ENCODE data around the gene ANXA3. TPM values are rescaled to one million over a fixed set of nuclear protein-coding genes. Genes with fewer than 3 reads are reported as not detected.

ANXA3 gene
- total and polyA plus RNA-seq, 9 donors = 1.5 to 63.5 (median 8.1) TPM

DNA sequence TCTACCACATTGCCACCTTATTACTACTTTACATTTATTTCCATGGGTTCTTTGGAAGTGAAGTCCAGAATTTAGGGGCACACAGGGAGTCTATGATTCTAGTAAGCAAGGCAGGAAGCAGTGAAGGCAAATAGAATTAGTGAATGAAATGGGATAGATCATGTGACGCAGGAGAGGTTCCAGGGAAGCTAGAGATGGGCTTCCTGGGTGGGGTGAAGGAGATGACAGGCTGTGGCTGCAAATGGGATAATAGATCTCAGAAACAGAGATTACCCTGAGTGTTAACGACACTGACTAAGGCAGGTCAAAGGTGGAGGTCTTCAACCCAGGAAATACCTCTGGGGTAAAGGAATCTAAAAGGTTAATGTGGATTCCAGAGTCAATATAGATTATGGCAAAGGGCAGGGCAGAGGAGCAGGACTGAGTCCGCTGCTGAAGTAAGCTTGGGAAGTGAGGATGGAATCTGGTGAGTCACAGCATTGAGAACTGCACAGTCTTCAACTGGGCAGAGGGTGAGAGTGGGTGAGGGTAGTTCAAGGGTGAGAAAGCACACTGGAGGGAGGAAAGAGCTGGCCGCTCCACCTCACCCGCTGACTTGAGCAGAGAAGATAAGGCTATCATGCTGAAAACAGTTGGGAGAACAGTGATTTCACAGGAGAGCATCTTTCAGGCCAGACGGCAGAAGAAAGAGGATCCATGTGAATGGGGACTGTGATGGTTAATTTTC, 70.8 kb downstream of the ANXA3 start:
- H3K4me3 ChIP-seq = no peak overlapping the region
- no peak for DNase-seq
- TF ChIP-seq EP300 (IDR thresholded peaks at IDR 0.05) = no peak
- TF ChIP-seq, protein P1, sequence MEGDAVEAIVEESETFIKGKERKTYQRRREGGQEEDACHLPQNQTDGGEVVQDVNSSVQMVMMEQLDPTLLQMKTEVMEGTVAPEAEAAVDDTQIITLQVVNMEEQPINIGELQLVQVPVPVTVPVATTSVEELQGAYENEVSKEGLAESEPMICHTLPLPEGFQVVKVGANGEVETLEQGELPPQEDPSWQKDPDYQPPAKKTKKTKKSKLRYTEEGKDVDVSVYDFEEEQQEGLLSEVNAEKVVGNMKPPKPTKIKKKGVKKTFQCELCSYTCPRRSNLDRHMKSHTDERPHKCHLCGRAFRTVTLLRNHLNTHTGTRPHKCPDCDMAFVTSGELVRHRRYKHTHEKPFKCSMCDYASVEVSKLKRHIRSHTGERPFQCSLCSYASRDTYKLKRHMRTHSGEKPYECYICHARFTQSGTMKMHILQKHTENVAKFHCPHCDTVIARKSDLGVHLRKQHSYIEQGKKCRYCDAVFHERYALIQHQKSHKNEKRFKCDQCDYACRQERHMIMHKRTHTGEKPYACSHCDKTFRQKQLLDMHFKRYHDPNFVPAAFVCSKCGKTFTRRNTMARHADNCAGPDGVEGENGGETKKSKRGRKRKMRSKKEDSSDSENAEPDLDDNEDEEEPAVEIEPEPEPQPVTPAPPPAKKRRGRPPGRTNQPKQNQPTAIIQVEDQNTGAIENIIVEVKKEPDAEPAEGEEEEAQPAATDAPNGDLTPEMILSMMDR (IDR thresholded peaks at IDR 0.05) = no peak
- TF ChIP-seq POLR2A (IDR thresholded peaks at IDR 0.05) = no peak
- intact Hi-C loops (cut with DNase I) = no loop called here
- WGBS, 3 donors = 56 to 68% (median 65%) methylated on average over 6 of the region's 6 CpGs
- no peaks in the 10 kb centered on the region for H3K36me3 ChIP-seq
- no peaks in the 10 kb centered on the region for H3K27me3 ChIP-seq
- H3K27ac ChIP-seq = no peak overlapping the region
- H3K9me3 ChIP-seq = no peaks in the 10 kb centered on the region
- H3K4me1 ChIP-seq (ENCODE audit: insufficient read depth) = no peaks in the 10 kb centered on the region

DNA sequence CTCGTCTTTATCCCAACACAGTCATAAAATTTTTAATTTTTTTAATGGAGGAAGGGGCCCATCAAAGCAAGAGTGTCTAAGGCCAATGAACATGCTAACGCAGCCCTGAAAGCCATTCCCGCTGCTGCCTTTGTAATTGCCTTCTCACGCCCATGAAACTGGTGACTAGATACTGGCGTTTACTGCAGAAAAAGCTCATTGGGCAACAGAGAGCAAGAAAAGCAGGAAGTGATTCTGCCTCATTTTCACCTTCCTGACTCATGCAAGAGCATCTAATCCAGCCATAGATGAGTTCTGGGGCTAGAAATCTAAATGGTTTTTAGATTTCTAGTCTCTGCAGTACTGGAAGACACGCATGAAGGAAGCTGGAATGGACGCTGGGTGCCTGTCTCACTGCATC, 72.5 kb downstream of the ANXA3 start:
- H3K9me3 ChIP-seq = no peaks in the 10 kb centered on the region
- H3K4me3 ChIP-seq = no peak overlapping the region
- H3K36me3 ChIP-seq = no peaks in the 10 kb centered on the region
- intact Hi-C loops (cut with DNase I) = no loop called here
- TF ChIP-seq, protein P1 (IDR thresholded peaks at IDR 0.05) = no peak
- TF ChIP-seq EP300 (IDR thresholded peaks at IDR 0.05) = no peak
- TF ChIP-seq POLR2A (IDR thresholded peaks at IDR 0.05) = no peak
- no peaks in the 10 kb centered on the region for H3K4me1 ChIP-seq (ENCODE audit: insufficient read depth)
- H3K27ac ChIP-seq = no peak overlapping the region
- WGBS, 3 donors = 92% methylated on average over 7 of the region's 7 CpGs
- no peaks in the 10 kb centered on the region for H3K27me3 ChIP-seq
- no peak for DNase-seq

DNA sequence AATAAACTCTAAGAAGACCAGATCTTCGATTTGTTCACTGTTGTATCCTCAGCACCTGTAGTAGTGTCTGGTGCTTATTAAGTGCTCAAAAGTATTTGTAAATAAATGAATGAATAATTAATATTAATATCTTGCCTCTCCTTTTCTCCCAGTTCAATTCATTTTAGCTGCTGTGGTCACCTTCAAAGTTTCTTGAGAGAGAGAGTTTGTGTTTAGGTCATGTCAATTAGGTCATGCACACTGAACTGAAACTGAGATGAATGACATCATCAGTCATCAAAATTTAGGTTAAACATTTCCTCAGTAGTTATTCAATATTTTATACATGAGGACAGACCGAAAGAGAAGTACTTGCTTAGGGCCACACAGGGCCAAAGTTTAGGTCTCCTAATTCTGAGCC, 73.5 kb downstream of the ANXA3 start:
- WGBS, 3 donors = 82 to 88% (median 85%) methylated on average over 2 of the region's 2 CpGs
- TF ChIP-seq, protein P1 (IDR thresholded peaks at IDR 0.05) = no peak
- TF ChIP-seq EP300 (IDR thresholded peaks at IDR 0.05) = no peak
- no peak for TF ChIP-seq POLR2A (IDR thresholded peaks at IDR 0.05)
- H3K4me1 ChIP-seq (ENCODE audit: insufficient read depth) = no peaks in the 10 kb centered on the region
- DNase-seq = no peak
- intact Hi-C loops (cut with DNase I) = no loop called here
- no peaks in the 10 kb centered on the region for H3K27me3 ChIP-seq
- H3K36me3 ChIP-seq = no peaks in the 10 kb centered on the region
- no peak overlapping the region for H3K27ac ChIP-seq
- no peak overlapping the region for H3K4me3 ChIP-seq
- H3K9me3 ChIP-seq = no peaks in the 10 kb centered on the region

DNA sequence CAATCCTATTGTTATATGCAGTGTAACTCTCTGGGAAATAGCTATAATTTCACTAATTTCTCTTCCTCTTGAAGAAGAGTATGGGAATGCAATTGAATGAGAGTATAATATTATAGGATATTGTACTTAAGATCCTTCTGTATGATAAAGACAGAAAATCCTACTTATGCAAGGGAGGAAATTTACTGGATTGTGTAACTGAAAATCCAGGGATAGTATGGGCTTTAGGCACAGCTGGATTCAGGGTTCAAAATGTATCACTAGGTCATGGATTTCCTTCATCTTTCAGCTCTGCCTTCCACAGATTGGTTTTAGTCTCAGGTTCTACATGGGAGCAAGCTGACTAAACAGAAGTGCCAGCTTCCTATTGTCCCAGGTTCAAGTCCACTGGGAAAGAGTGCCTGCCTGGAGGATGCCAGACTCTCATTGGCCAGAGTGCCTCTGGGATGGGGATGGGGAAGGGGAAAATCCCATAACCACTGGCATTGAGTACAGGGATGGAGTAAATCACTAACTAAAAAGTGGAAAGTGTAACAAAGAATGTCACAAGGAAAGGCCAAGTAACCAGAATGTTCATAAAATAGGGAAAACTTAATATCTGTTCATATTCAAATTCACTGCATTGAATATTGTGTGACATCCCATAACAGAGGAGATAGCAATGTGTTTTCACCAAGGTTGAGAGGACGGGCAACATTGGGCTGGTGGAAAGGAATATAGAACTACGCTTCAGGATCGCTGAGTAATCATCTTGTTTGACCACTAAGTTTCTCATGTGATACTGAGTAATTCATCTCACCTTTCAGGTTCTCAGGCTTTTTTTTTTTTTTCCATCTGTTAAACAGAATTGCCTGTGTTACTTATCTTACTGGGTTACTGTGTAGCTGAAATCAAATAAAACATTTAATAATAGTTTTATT, 75.7 kb downstream of the ANXA3 start:
- Histone ChIP-seq H3K9me3 (no peaks in the 10 kb centered on the region), H3K27ac (no peak overlapping the region), H3K4me1 (ENCODE audit: insufficient read depth) (no peaks in the 10 kb centered on the region), H3K27me3 (no peaks in the 10 kb centered on the region), H3K4me3 (no peak overlapping the region), H3K36me3 (no peaks in the 10 kb centered on the region)
- intact Hi-C loops (cut with DNase I) = no loop called here
- WGBS, 3 donors = 94 to 98% (median 96%) methylated on average over 3 of the region's 3 CpGs
- DNase-seq = no peak
- TF ChIP-seq EP300 (IDR thresholded peaks at IDR 0.05) = no peak
- TF ChIP-seq POLR2A (IDR thresholded peaks at IDR 0.05) = no peak
- TF ChIP-seq, protein P1 (IDR thresholded peaks at IDR 0.05) = no peak

Data from ovary (tissue), 9 donors.